Activated CD4-positive, alpha-beta T cell treated with anti-CD3 and anti-CD28 coated beads, Interleukin-2, amount 10 ng/mL, durations not matched to agents 24 days and 14 days (primary cell): ENCODE measurements around the gene ABCA6. TPM values are rescaled to one million over a fixed set of nuclear protein-coding genes. Genes with fewer than 3 reads are reported as not detected.

Source experiments
- DNase-seq: peaks from one replicate; pipeline ENCODE4 v3.0.0; 2022
- H3K27ac Mint-ChIP-seq: one replicate; pipeline ENCODE4 v1.8.0; 2022; ENCODE audit warnings: mild to moderate bottlenecking, mixed read lengths
- H3K27me3 Mint-ChIP-seq: one replicate; pipeline ENCODE4 v1.8.0; 2022; ENCODE audit warnings: mixed read lengths
- H3K36me3 Mint-ChIP-seq: one replicate; pipeline ENCODE4 v1.8.0; 2022; ENCODE audit warnings: low read depth, mild to moderate bottlenecking, mixed read lengths
- H3K4me1 Mint-ChIP-seq: one replicate; pipeline ENCODE4 v1.8.0; 2021; ENCODE audit warnings: mixed read lengths
- H3K4me3 Mint-ChIP-seq: one replicate; pipeline ENCODE4 v1.8.0; 2022; ENCODE audit warnings: mild to moderate bottlenecking, moderate library complexity, mixed read lengths
- H3K9me3 Mint-ChIP-seq: one replicate; pipeline ENCODE4 v1.8.0; 2021; ENCODE audit warnings: mixed read lengths
- intact Hi-C: fragments of 100-400 bp; cut with micrococcal nuclease; formaldehyde crosslinking; loops from one replicate; pipeline ENCODE4 v1.15.1; 2023
- total RNA-seq: library from RNA; stranded (reverse); gene quantifications from 2 replicates; pipeline ENCODE4 v1.2.3, GENCODE V29; 2022

ABCA6 gene
- total RNA-seq, 1 donor from 2014 or later: not detected

DNA sequence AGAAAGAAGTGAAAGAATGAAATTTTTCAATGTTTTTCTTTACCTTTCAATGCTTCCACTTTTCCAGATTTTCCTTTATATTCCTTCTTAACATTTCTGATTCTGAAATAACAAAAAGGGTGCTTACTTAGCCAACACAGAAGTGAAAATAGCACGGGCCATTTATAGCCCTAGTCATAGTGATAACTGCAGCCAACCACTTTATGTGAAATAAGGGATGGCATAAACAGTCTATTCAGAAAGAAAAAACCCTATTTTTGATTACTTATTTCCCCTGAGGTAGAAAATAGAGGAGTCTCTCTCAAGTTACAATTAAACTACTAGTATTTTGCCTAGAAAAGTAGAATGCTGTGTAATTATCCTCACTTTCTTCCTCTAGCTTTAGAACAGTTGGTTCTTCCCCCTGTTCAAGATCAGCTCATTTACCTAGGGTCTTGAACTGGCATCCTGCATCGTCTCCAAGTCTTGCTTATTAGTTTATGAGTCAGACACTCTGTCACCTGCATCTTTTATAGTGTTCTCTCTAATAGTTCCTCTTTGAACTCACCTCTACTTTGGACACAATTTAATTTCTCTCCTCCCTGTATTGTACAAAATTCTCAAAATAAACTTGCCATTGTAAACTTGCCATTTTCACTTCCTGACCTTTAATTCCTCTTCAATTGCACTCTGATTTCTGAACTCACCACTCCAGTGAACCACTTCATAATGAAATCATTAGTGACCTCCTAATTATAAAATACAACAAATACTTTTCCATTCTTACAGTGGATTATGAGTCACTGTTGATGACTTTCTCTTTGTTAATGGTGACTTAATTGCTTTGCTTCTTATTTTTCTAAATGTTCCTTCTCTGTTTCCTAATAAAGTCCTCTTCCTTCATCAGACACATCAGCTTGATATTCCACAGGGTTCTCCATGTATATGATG, 23.6 kb downstream of the ABCA6 start:
- no peak overlapping the region for H3K27ac Mint-ChIP-seq
- intact Hi-C loops: no loop called here
- no peaks in the 10 kb centered on the region for H3K9me3 Mint-ChIP-seq
- no peak overlapping the region for H3K4me3 Mint-ChIP-seq
- H3K4me1 Mint-ChIP-seq: no peaks in the 10 kb centered on the region
- H3K27me3 Mint-ChIP-seq: no peaks in the 10 kb centered on the region
- DNase-seq: no peak
- H3K36me3 Mint-ChIP-seq: no peaks in the 10 kb centered on the region

DNA sequence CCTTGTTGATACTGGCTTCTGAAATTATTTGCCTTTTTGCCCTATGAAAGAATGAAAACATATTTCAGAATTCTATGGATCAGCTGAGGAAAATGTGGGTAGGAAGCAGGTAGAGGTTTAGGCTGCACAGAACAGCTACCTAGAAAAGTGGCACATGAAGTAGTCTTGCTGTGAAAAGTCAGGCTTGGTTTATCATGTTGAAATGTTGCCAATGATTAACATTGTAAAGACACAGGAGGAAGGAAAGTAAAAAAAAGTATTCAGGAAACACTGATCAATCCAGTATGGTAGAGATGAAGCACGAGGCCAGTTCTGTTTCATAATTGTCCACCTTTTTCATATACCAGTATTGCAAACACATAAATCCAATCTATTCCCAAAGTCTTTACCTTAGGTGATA, 29.9 kb downstream of the ABCA6 start:
- DNase-seq: no peak
- H3K4me3 Mint-ChIP-seq: no peak overlapping the region
- no peaks in the 10 kb centered on the region for H3K36me3 Mint-ChIP-seq
- no peaks in the 10 kb centered on the region for H3K27me3 Mint-ChIP-seq
- intact Hi-C loops: no loop called here
- no peaks in the 10 kb centered on the region for H3K9me3 Mint-ChIP-seq
- H3K27ac Mint-ChIP-seq: no peak overlapping the region
- H3K4me1 Mint-ChIP-seq: no peaks in the 10 kb centered on the region

DNA sequence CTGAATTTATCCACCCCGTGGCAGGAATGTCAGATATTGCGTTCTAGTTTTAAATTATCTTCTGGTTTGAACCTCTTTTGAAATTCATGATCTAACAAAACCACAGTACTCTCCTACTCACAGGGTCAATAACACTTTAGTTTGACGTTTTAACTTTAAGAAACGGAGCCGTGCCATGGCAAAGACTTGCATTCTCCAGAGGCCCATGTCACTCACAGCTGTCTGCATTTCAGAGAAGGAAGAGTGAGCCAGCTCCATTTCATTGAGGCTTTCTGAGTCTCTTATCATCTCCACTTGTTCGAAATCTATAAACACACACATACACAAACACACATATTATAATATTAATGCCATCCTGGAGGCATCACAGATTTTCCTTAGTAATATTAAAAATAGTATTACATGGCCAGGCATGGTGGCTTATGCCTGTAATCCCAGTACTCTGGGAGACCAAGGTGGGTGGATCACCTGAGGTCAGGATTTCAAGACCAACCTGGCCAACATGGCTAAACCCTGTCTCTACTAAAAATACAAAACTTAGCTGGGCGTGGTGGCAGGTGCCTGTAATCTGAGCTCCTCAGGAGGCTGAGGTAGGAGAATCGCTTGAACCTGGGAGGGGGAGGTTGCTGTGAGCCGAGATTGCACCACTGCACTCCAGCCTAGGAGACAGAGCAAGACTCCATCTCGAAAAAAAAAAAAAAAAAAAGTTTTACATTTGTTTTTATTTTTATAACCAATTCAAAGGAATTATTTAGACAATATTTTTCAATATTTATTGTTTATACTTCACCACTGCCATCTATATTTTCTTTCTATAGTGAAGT, 35.6 kb downstream of the ABCA6 start:
- Mint-ChIP-seq H3K4me1 (no peaks in the 10 kb centered on the region), H3K27me3 (no peaks in the 10 kb centered on the region), H3K9me3 (no peaks in the 10 kb centered on the region), H3K36me3 (no peaks in the 10 kb centered on the region), H3K4me3 (no peak overlapping the region), H3K27ac (no peak overlapping the region)
- DNase-seq: no peak
- intact Hi-C loops: no loop called here

DNA sequence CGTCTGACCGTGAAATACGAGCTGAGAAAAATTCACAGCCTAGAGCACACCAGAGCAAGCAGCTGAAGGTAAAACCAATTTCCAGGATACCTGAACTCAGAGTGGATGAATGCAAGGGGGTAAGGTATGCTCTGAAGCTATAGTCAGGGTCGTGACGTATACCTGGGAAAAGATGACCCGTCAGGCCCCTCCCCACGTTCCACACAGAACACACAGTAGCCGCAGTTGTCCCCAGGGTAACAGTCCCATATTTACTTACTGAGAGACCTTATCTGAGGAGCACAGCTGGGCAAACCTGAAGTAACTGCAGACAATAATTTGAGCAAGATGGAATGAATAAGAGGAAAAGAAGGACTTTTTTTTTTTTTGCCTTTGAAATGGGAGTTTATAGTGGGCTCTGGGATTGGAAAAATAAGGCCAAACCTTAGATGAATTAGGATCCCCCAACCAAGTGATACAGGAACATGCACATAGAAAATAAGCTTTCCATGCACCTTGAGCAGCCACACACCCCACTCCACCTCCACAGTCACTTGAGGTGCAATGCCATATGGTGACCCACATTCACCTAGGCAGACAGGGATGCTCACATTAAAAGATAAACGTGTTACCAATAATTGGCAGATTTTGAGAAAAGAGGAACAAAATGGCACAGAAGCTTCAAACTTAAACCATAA, 38.0 kb downstream of the ABCA6 start:
- Mint-ChIP-seq H3K27ac (no peak overlapping the region), H3K36me3 (no peaks in the 10 kb centered on the region), H3K4me1 (no peaks in the 10 kb centered on the region), H3K27me3 (no peaks in the 10 kb centered on the region), H3K9me3 (no peaks in the 10 kb centered on the region), H3K4me3 (no peak overlapping the region)
- no peak for DNase-seq
- intact Hi-C loops: no loop called here

- Mint-ChIP-seq H3K27me3 (peaks cover 7% of the 10 kb centered on the region), H3K4me1 (no peaks in the 10 kb centered on the region), H3K4me3 (no peak overlapping the region), H3K36me3 (no peaks in the 10 kb centered on the region), H3K27ac (no peak overlapping the region), H3K9me3 (no peaks in the 10 kb centered on the region)
- intact Hi-C loops: no loop called here
- no peak for DNase-seq
Measured at GRCh38 chr17:69098625-69099024, 43.1 kb downstream of the ABCA6 start.

GRCh38 chr17:69096541-69096940, 45.2 kb downstream of the ABCA6 start:
- H3K4me1 Mint-ChIP-seq: peaks cover 4% of the 10 kb centered on the region
- DNase-seq: no peak
- H3K9me3 Mint-ChIP-seq: no peaks in the 10 kb centered on the region
- intact Hi-C loops: no loop called here
- no peaks in the 10 kb centered on the region for H3K36me3 Mint-ChIP-seq
- H3K4me3 Mint-ChIP-seq: no peak overlapping the region
- H3K27ac Mint-ChIP-seq: no peak overlapping the region
- H3K27me3 Mint-ChIP-seq: peaks cover 13% of the 10 kb centered on the region

GRCh38 chr17:69093995-69094394, 47.7 kb downstream of the ABCA6 start:
- intact Hi-C loops: no loop called here
- Mint-ChIP-seq H3K4me3 (no peak overlapping the region), H3K27me3 (peaks cover 15% of the 10 kb centered on the region), H3K36me3 (no peaks in the 10 kb centered on the region), H3K4me1 (peaks cover 4% of the 10 kb centered on the region), H3K27ac (no peak overlapping the region), H3K9me3 (peaks cover under 1% of the 10 kb centered on the region)
- no peak for DNase-seq

- Mint-ChIP-seq H3K27me3 (peaks cover 15% of the 10 kb centered on the region), H3K4me1 (peaks cover 4% of the 10 kb centered on the region), H3K36me3 (no peaks in the 10 kb centered on the region), H3K9me3 (peaks cover 6% of the 10 kb centered on the region), H3K4me3 (no peak overlapping the region), H3K27ac (no peak overlapping the region)
- intact Hi-C loops: no loop called here
- no peak for DNase-seq
Measured at GRCh38 chr17:69093279-69093789, 48.4 kb downstream of the ABCA6 start.

DNA sequence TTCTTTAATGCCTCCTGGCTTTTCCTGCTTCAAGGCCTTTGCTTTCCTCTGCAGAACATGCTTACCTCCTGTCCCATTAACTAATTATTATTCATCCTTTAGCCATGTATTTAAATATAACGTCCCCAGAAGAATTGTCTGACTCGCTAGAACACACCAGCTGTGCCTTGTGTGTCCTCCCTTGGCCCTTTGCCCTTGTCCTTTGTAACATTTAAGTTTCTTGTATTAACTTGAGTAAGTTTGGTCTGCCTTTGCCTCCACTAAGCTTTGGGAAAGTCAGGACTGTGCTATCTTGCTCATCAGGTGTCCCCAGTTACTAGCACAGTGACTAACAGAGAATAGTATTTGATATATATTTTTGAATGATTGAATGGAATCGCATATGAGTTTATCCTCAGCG, 51.3 kb downstream of the ABCA6 start:
- no peak for DNase-seq
- H3K4me3 Mint-ChIP-seq: no peak overlapping the region
- H3K27ac Mint-ChIP-seq: no peak overlapping the region
- peaks cover 4% of the 10 kb centered on the region for H3K4me1 Mint-ChIP-seq
- peaks cover 15% of the 10 kb centered on the region for H3K27me3 Mint-ChIP-seq
- intact Hi-C loops: no loop called here
- no peaks in the 10 kb centered on the region for H3K36me3 Mint-ChIP-seq
- H3K9me3 Mint-ChIP-seq: peaks cover 6% of the 10 kb centered on the region

- Mint-ChIP-seq H3K27ac (no peak overlapping the region), H3K27me3 (peaks cover 8% of the 10 kb centered on the region), H3K9me3 (peaks cover 6% of the 10 kb centered on the region), H3K4me1 (peaks cover 4% of the 10 kb centered on the region), H3K36me3 (no peaks in the 10 kb centered on the region), H3K4me3 (no peak overlapping the region)
- intact Hi-C loops: no loop called here
- no peak for DNase-seq
Measured at GRCh38 chr17:69088643-69089200, 53.0 kb downstream of the ABCA6 start.

DNA sequence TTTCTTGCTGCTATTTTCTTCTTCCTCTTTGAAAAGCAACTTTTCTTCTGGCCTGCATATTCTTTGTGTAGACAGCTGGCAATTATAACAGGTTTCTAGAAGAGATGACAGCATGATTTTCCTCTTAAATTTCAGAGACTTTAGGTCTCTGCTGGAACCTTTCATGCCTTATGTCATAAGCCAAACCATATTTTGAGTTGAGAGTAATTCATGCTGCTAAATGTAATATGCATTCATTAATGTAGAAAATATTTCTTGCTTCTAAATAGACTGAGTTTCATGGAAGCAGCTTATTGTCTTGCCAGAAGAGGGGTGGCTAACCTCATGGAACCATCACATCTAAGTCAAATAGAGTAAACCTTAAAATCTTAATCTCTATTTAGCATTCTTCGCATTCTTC, 55.1 kb downstream of the ABCA6 start:
- Mint-ChIP-seq H3K4me1 (no peaks in the 10 kb centered on the region), H3K27ac (no peak overlapping the region)

DNA sequence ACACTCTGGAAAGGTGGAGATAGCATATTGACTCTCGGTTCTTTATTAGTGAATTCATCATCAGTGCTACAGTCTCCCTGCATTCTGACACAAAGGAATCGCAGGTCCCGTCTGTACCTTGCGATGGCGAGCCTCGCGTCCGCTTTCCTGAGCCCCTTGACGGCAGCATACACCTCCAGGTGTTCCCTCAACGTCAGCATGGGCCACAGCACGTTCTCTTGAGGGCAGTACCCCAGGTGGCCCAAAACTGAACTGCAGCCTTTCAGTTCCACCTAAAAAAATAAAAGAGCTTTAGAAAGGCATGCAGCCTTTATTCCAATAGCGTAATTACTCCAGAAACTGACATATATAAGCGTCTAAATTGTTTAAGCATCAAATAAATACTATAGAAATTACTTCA, 56.8 kb downstream of the ABCA6 start:
- intact Hi-C loops: no loop called here
- H3K4me3 Mint-ChIP-seq: no peak overlapping the region
- H3K9me3 Mint-ChIP-seq: peaks cover 6% of the 10 kb centered on the region
- H3K27ac Mint-ChIP-seq: no peak overlapping the region
- H3K36me3 Mint-ChIP-seq: no peaks in the 10 kb centered on the region
- no peaks in the 10 kb centered on the region for H3K4me1 Mint-ChIP-seq
- H3K27me3 Mint-ChIP-seq: no peaks in the 10 kb centered on the region
- DNase-seq: no peak

More for the DNA sequence above, 55.1 kb downstream of the ABCA6 start:
- Mint-ChIP-seq H3K9me3 (peaks cover 6% of the 10 kb centered on the region), H3K4me3 (no peak overlapping the region), H3K36me3 (no peaks in the 10 kb centered on the region), H3K27me3 (peaks cover 2% of the 10 kb centered on the region)
- intact Hi-C loops: no loop called here
- DNase-seq: no peak

DNA sequence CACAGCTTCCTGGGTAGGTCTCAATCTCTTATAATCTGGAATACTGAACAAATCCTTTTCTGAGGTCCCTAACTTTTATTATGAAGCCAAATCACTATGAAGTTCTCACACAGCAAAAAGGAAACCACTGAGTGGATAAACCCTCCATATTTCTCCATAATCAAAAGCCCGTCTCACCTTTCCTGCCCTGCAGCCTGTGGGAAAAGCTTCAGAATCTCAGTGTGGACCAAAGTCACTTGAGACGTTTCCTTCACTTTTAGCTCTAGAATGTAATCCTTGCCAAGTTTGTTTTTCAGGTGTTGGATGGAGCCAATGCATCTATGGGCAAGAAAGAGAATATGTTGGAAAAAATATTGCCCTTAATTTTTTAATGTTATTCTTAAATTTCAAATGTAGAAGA, 59.0 kb downstream of the ABCA6 start:
- DNase-seq: no peak
- Mint-ChIP-seq H3K9me3 (no peaks in the 10 kb centered on the region), H3K4me3 (no peak overlapping the region), H3K36me3 (no peaks in the 10 kb centered on the region), H3K27me3 (no peaks in the 10 kb centered on the region), H3K4me1 (no peaks in the 10 kb centered on the region), H3K27ac (no peak overlapping the region)
- intact Hi-C loops: no loop called here
